ENCODE results near the gene BLTP2.

GRCh38 chr17:28643983-28644786, 773 bp downstream of the BLTP2 start:
- peak in 3 of 4 experiments; percentile 29 to 63 (median 45) for TF ChIP-seq CTCF (IDR thresholded peaks at IDR 0.05)
- no peak for TF ChIP-seq POLR2A (IDR thresholded peaks at IDR 0.05)
- TF ChIP-seq POLR2AphosphoS5 (IDR thresholded peaks at IDR 0.05), result peak; percentile 14
